Mesendoderm (in vitro differentiated cells): ENCODE results near the gene PKD1.
A peak's percentile ranks its signal among the peaks of the same experiment; 100 is the strongest.
"Not testable (repeated sequence)": the region's sequence is repeated elsewhere in the genome, so short reads cannot be mapped to it uniquely, and the experiment has no call there.

Source experiments
- DNase-seq: peaks from one replicate; pipeline ENCODE4 v3.0.0; 2013
- H2AK5ac ChIP-seq: 2 replicates; pipeline ENCODE4 v1.6.1; 2013; ENCODE audit warnings: low read length, inconsistent platforms
- H2BK120ac ChIP-seq: 2 replicates; pipeline ENCODE4 v1.6.1; 2013; ENCODE audit warnings: low read depth, mild to moderate bottlenecking, low read length, moderate library complexity, mixed read lengths
- H2BK15ac ChIP-seq: replicated peaks from 2 replicates; pipeline ENCODE4 v1.6.1; 2013; ENCODE audit warnings: low read depth, mild to moderate bottlenecking, moderate library complexity
- H2BK5ac ChIP-seq: 2 replicates; pipeline ENCODE4 v1.6.1; 2013; ENCODE audit warnings: low read length, inconsistent platforms
- H3K18ac ChIP-seq: 2 replicates; pipeline ENCODE4 v1.6.1; 2013; ENCODE audit warnings: mild to moderate bottlenecking, low read length, mixed read lengths
- H3K23ac ChIP-seq: one replicate; pipeline ENCODE4 v1.6.1; 2013; ENCODE audit warnings: low read length
- H3K27ac ChIP-seq: 2 replicates; pipeline ENCODE4 v1.5.1; 2013; ENCODE audit warnings: low read depth, mild to moderate bottlenecking, inconsistent platforms, low read length, moderate library complexity
- H3K27me3 ChIP-seq: 2 replicates; pipeline ENCODE4 v1.6.1; 2013; ENCODE audit warnings: low read length, control low read depth, mild to moderate bottlenecking, inconsistent platforms; ENCODE audit not compliant: insufficient read depth, poor library complexity
- H3K36me3 ChIP-seq: 2 replicates; pipeline ENCODE4 v1.6.1; 2013; ENCODE audit warnings: low read length, inconsistent platforms; ENCODE audit not compliant: control insufficient read depth, insufficient read depth
- H3K4ac ChIP-seq: one replicate; pipeline ENCODE4 v1.6.1; 2013; ENCODE audit warnings: low read depth, mild to moderate bottlenecking, low read length, moderate library complexity
- H3K4me1 ChIP-seq: 2 replicates; pipeline ENCODE4 v1.6.1; 2013; ENCODE audit warnings: low read depth, low read length, inconsistent platforms; ENCODE audit not compliant: control insufficient read depth
- H3K4me2 ChIP-seq: 2 replicates; pipeline ENCODE4 v1.6.1; 2013; ENCODE audit warnings: low read length
- H3K4me3 ChIP-seq: 2 replicates; pipeline ENCODE4 v1.5.1; 2013; ENCODE audit warnings: mild to moderate bottlenecking, low read length
- H3K56ac ChIP-seq: one replicate; pipeline ENCODE4 v1.6.1; 2013; ENCODE audit warnings: low read length
- H3K79me1 ChIP-seq: 2 replicates; pipeline ENCODE4 v1.6.1; 2013; ENCODE audit warnings: low read length, inconsistent platforms
- H3K79me2 ChIP-seq: 2 replicates; pipeline ENCODE4 v1.6.1; 2013; ENCODE audit warnings: mild to moderate bottlenecking, low read length; ENCODE audit not compliant: control insufficient read depth, insufficient read depth
- H3K9ac ChIP-seq: 2 replicates; pipeline ENCODE4 v1.6.1; 2013; ENCODE audit warnings: low read length, inconsistent platforms
- H4K5ac ChIP-seq: one replicate; pipeline ENCODE4 v1.6.1; 2013; ENCODE audit warnings: low read length
- H4K8ac ChIP-seq: one replicate; pipeline ENCODE4 v1.6.1; 2013; ENCODE audit warnings: low read depth, mild to moderate bottlenecking, control low read depth, low read length, moderate library complexity
- WGBS: extraction: QIAGEN DNeasy Blood & Tissue Kit; methylation state at CpG from one replicate; pipeline ENCODE4 v1.1.7; 2013; ENCODE audit warnings: low lambda C conversion rate, missing lambda C conversion rate; ENCODE audit not compliant: insufficient coverage; ENCODE audit errors: extremely low coverage; 5-methylcytosine and 5-hydroxymethylcytosine counted together

Gene PKD1

GRCh38 chr16:2126928-2127556 lies 8.7 kb downstream of the PKD1 start:
- H2BK5ac ChIP-seq, H4K5ac ChIP-seq, H2BK120ac ChIP-seq, H3K27ac ChIP-seq, H3K79me1 ChIP-seq, H3K4me2 ChIP-seq, H3K18ac ChIP-seq, H2AK5ac ChIP-seq, H3K4me3 ChIP-seq, H2BK15ac ChIP-seq, H3K4me1 ChIP-seq, H3K23ac ChIP-seq, H3K27me3 ChIP-seq, H3K36me3 ChIP-seq, H4K8ac ChIP-seq, H3K79me2 ChIP-seq, DNase-seq, H3K9ac ChIP-seq, H3K4ac ChIP-seq: not testable (repeated sequence)
- WGBS, result no CpG with 5 or more reads among the region's 31 CpGs
- peak overlapping the region; percentile 70 for H3K56ac ChIP-seq

GRCh38 chr16:2126161-2126743 lies 9.4 kb downstream of the PKD1 start:
- not testable (repeated sequence) for H3K4me3 ChIP-seq, H3K18ac ChIP-seq, H3K4ac ChIP-seq, H2BK15ac ChIP-seq, H4K8ac ChIP-seq, H3K23ac ChIP-seq, H3K79me1 ChIP-seq, H2BK120ac ChIP-seq, H3K9ac ChIP-seq, DNase-seq, H2AK5ac ChIP-seq, H2BK5ac ChIP-seq, H3K4me2 ChIP-seq, H3K27me3 ChIP-seq, H3K79me2 ChIP-seq, H3K4me1 ChIP-seq, H3K36me3 ChIP-seq, H4K5ac ChIP-seq, H3K27ac ChIP-seq
- H3K56ac ChIP-seq, result peak overlapping the region; percentile 56
- no CpG with 5 or more reads among the region's 21 CpGs for WGBS

DNA sequence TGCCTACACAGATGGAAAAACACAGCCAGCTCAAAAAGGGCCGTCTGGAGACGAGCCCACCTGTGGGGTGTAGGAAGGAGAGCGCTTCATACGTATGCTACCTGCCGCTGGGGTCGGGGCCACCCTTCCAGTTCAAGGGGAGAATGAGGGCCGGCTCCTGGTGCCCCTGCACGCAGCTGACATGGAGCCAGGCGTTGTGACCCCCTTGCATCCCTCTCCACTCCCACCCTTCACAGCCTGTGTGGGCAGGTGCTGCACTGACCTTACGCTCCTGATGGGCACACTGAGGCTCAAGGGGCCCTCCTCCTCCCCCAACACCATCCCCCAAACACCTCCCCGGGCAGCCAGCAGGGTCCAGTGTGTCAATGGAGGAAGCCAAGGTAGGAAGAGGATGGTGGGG lies 10.1 kb downstream of the PKD1 start:
- not testable (repeated sequence) for H3K27me3 ChIP-seq, H2BK5ac ChIP-seq, H3K4me3 ChIP-seq, H3K36me3 ChIP-seq, H3K79me2 ChIP-seq, H3K4me1 ChIP-seq, H2BK15ac ChIP-seq, H2BK120ac ChIP-seq, H3K23ac ChIP-seq, H4K8ac ChIP-seq, H3K4ac ChIP-seq, H3K79me1 ChIP-seq, H4K5ac ChIP-seq, DNase-seq, H2AK5ac ChIP-seq, H3K4me2 ChIP-seq
- peak overlapping the region; percentile 94 for H3K27ac ChIP-seq
- no CpG with 5 or more reads among the region's 11 CpGs for whole genome bisulfite sequencing
- H3K18ac ChIP-seq, result peak overlapping the region; percentile 87
- peak overlapping the region; percentile 82 for H3K56ac ChIP-seq
- peak overlapping the region; percentile 28 for H3K9ac ChIP-seq

GRCh38 chr16:2124694-2125444 lies 10.8 kb downstream of the PKD1 start:
- Histone ChIP-seq H3K9ac (peak overlapping the region; percentile 47), H3K56ac (peak overlapping the region; percentile 82), H2BK120ac (peak overlapping the region; percentile 7), H2BK5ac (peak overlapping the region; percentile 9), H3K27ac (peak overlapping the region; percentile 94), H4K8ac (peak overlapping the region; percentile 59), H3K4ac (peak overlapping the region; percentile 64), H3K18ac (peak overlapping the region; percentile 87)
- H3K23ac ChIP-seq, H3K27me3 ChIP-seq, H3K4me1 ChIP-seq, H3K4me3 ChIP-seq, H3K79me2 ChIP-seq, H3K4me2 ChIP-seq, H4K5ac ChIP-seq, H3K36me3 ChIP-seq, H2BK15ac ChIP-seq, H2AK5ac ChIP-seq, H3K79me1 ChIP-seq: not testable (repeated sequence)
- DNase-seq, result peak; percentile 77
- WGBS, result no CpG with 5 or more reads among the region's 37 CpGs

GRCh38 chr16:2124377-2124693 lies 11.4 kb downstream of the PKD1 start:
- H3K4me2 ChIP-seq, H2BK15ac ChIP-seq, H3K27me3 ChIP-seq, H3K4me3 ChIP-seq, H4K5ac ChIP-seq, H2AK5ac ChIP-seq, H3K23ac ChIP-seq, H3K4me1 ChIP-seq, H3K79me2 ChIP-seq, H3K79me1 ChIP-seq, H3K36me3 ChIP-seq, H2BK5ac ChIP-seq, H2BK120ac ChIP-seq: not testable (repeated sequence)
- WGBS, result no CpG with 5 or more reads among the region's 11 CpGs
- peak; percentile 54 for DNase-seq
- peak overlapping the region; percentile 59 for H4K8ac ChIP-seq
- H3K4ac ChIP-seq, result peak overlapping the region; percentile 2
- H3K56ac ChIP-seq, result peak overlapping the region; percentile 49
- H3K27ac ChIP-seq, result peak overlapping the region; percentile 94
- peak overlapping the region; percentile 87 for H3K18ac ChIP-seq
- H3K9ac ChIP-seq, result peak overlapping the region; percentile 47
